Hepatocyte (in vitro differentiated cells): ENCODE measurements around the gene MRPL46.

Experiments
- CTCF ChIP-seq: fragments of 200-600 bp; sonication (generic); IDR thresholded peaks from 2 replicates; pipeline ENCODE4 v1.5.1; 2016; ENCODE audit warnings: antibody characterized with exemption, mild to moderate bottlenecking; ENCODE audit not compliant: poor library complexity
- EZH2 ChIP-seq: fragments of 200-600 bp; sonication (generic); IDR thresholded peaks from 2 replicates; pipeline ENCODE4 v1.6.1; 2016; ENCODE audit warnings: antibody characterized with exemption, mild to moderate bottlenecking, borderline replicate concordance

- no peak for TF ChIP-seq CTCF
- TF ChIP-seq EZH2, result no peak
These were observed 26.0 kb downstream of the MRPL46 start for GRCh38 chr15:88441076-88441730.
